Nephron (organoid): ENCODE results near the gene EGLN3.
"Not testable (repeated sequence)": the region's sequence is repeated elsewhere in the genome, so short reads cannot be mapped to it uniquely, and the experiment has no call there.

ENCODE experiments used
- H3K27ac Mint-ChIP-seq, 3 experiments: 2 replicates each; pipeline ENCODE4 v1.8.0; 2020; ENCODE audit warnings: mixed read lengths in 3 of 3, mild to moderate bottlenecking in 2 of 3, moderate library complexity in 1 of 3
- H3K27me3 Mint-ChIP-seq: 2 replicates; pipeline ENCODE4 v1.8.0; 2021; ENCODE audit warnings: low read depth, mild to moderate bottlenecking, moderate library complexity, mixed read lengths
- H3K36me3 Mint-ChIP-seq: 2 replicates; pipeline ENCODE4 v1.8.0; 2020; ENCODE audit warnings: low read depth, mixed read lengths
- H3K4me1 Mint-ChIP-seq: 2 replicates; pipeline ENCODE4 v1.8.0; 2020; ENCODE audit warnings: mixed read lengths
- H3K4me3 Mint-ChIP-seq, 3 experiments: 2 replicates each; pipeline ENCODE4 v1.8.0; 2020; ENCODE audit warnings: mild to moderate bottlenecking in 3 of 3, mixed read lengths in 3 of 3, moderate library complexity in 2 of 3
- H3K9me3 Mint-ChIP-seq: 2 replicates; pipeline ENCODE4 v1.8.0; 2020; ENCODE audit warnings: mixed read lengths
- TF ChIP-seq, protein P1 (sequence below), 3 experiments: fragments of 200-600 bp; sonication (generic); IDR thresholded peaks; one replicate each; pipeline ENCODE4 v1.5.0; 2021; ENCODE audit warnings: antibody characterized with exemption in 3 of 3; ENCODE audit not compliant: unreplicated experiment in 3 of 3

EGLN3 gene

GRCh38 chr14:33979613-33980276 is 28.9 kb upstream of the EGLN3 start:
- no peak overlapping the region for H3K4me3 Mint-ChIP-seq
- peaks cover 30% of the 10 kb centered on the region for H3K4me1 Mint-ChIP-seq
- peaks cover 3% of the 10 kb centered on the region for H3K36me3 Mint-ChIP-seq
- no peaks in the 10 kb centered on the region for H3K27me3 Mint-ChIP-seq
- H3K27ac Mint-ChIP-seq, result peak overlapping the region; percentile 43 to 72 (median 68)
- TF ChIP-seq, protein P1, sequence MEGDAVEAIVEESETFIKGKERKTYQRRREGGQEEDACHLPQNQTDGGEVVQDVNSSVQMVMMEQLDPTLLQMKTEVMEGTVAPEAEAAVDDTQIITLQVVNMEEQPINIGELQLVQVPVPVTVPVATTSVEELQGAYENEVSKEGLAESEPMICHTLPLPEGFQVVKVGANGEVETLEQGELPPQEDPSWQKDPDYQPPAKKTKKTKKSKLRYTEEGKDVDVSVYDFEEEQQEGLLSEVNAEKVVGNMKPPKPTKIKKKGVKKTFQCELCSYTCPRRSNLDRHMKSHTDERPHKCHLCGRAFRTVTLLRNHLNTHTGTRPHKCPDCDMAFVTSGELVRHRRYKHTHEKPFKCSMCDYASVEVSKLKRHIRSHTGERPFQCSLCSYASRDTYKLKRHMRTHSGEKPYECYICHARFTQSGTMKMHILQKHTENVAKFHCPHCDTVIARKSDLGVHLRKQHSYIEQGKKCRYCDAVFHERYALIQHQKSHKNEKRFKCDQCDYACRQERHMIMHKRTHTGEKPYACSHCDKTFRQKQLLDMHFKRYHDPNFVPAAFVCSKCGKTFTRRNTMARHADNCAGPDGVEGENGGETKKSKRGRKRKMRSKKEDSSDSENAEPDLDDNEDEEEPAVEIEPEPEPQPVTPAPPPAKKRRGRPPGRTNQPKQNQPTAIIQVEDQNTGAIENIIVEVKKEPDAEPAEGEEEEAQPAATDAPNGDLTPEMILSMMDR (IDR thresholded peaks at IDR 0.05; ENCODE audit: unreplicated experiment in 3 of 3), result no peak
- peaks cover 6% of the 10 kb centered on the region for H3K9me3 Mint-ChIP-seq

DNA sequence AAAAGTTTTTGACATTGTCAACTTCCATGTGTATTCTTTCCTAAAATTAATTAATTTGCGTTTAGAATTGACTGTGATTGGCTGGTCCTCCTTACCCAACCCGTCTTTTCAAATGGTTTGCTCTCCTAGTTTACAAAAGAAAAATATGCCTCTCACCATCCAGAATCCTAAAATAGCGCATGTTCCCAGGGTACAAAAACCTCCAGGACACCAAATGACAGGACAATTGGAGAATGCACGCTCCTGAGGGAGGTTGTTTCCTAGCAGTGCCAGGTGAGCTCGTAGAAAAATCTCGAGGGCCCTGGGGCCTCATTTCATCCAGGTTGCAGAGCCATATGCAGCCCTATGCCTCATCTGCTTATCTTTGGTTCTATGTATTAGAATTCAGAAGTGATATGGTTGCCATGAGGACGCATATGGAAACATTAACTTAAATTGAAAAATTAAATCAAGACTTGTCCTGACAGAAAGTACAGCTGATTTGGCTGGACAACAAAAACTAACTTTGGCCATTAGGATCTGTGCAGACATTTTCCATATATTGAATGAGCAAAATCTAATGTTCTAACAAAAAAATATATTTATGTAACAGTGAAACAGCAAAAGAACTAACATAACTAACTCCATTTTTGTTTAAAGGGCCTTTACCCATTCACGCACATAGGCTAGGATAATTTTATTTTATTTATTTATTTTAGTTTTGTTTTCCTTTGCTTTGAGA is 28.2 kb upstream of the EGLN3 start:
- Mint-ChIP-seq H3K4me3 (no peak overlapping the region), H3K27ac (peak overlapping the region; percentile 56 to 68 (median 63)), H3K4me1 (peaks cover 30% of the 10 kb centered on the region)

DNA sequence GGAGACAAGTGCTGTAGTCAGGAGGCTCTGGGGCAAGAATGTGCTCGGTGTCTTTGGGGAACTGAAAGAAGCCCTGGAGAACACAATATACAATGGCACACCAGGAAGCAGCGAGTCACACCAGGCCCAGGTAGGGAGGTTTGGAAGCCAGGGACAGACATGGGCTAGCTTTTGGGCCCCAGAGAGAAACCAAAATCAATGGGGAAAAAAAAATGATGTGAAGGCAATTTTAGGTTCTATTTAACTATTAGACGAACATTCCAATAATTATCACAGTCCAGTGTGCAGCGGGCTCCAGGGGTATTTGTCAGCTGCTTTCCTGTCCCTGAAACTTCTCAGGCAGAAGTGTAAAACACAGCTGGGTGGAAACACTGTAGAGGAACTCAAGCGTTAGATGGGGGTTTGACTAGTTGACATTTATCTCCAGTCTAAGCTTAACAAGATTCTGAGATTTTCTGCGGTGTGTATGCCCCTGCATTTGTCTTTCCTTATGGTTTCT is 21.8 kb upstream of the EGLN3 start:
- Mint-ChIP-seq H3K36me3 (peaks cover 10% of the 10 kb centered on the region), H3K4me3 (no peak overlapping the region), H3K9me3 (peaks cover 16% of the 10 kb centered on the region), H3K4me1 (peaks cover 24% of the 10 kb centered on the region), H3K27me3 (peaks cover 8% of the 10 kb centered on the region), H3K27ac (no peak overlapping the region)
- TF ChIP-seq, protein P1 (IDR thresholded peaks at IDR 0.05; ENCODE audit: unreplicated experiment in 3 of 3), result no peak

More for the DNA sequence above, 28.2 kb upstream of the EGLN3 start:
- H3K9me3 Mint-ChIP-seq, result peaks cover 6% of the 10 kb centered on the region
- TF ChIP-seq, protein P1 (IDR thresholded peaks at IDR 0.05; ENCODE audit: unreplicated experiment in 3 of 3), result no peak
- H3K27me3 Mint-ChIP-seq, result peaks cover under 1% of the 10 kb centered on the region
- peaks cover 3% of the 10 kb centered on the region for H3K36me3 Mint-ChIP-seq

- H3K4me3 Mint-ChIP-seq, H3K27ac Mint-ChIP-seq, H3K36me3 Mint-ChIP-seq, H3K27me3 Mint-ChIP-seq: not testable (repeated sequence)
- Mint-ChIP-seq H3K4me1 (peaks cover 16% of the 10 kb centered on the region), H3K9me3 (peaks cover 16% of the 10 kb centered on the region)
These were observed 19.0 kb upstream of the EGLN3 start for GRCh38 chr14:33969846-33970245.

- peak overlapping the region in 1 of 3 experiments; percentile 3 for H3K4me3 Mint-ChIP-seq
- peaks cover 21% of the 10 kb centered on the region for H3K4me1 Mint-ChIP-seq
- H3K27ac Mint-ChIP-seq, result peak overlapping the region; percentile 77 to 86 (median 78)
- TF ChIP-seq, protein P1 (IDR thresholded peaks at IDR 0.05; ENCODE audit: unreplicated experiment in 3 of 3), result no peak
- peaks cover 10% of the 10 kb centered on the region for H3K36me3 Mint-ChIP-seq
- peaks cover 16% of the 10 kb centered on the region for H3K9me3 Mint-ChIP-seq
- peaks cover 9% of the 10 kb centered on the region for H3K27me3 Mint-ChIP-seq
These were observed 17.8 kb upstream of the EGLN3 start for GRCh38 chr14:33968722-33969121.

DNA sequence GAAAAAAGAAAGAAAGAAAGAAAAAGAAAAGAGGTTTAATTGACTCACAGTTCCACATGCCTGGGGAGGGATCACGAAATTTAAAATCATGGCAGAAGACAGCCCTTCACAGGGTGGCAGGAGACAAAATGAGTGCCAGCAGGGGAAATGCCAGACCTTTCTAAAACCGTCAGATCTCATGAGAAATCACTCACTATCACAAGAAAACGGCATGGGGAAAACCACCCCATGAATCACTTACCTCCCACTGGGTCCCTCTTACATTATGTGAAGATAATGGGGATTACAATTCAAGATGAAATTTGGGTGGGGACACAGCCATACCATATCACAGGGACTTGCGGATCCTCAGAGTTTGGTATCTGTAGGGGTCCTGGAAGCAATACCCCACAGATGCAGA is 16.3 kb upstream of the EGLN3 start:
- peaks cover 18% of the 10 kb centered on the region for H3K9me3 Mint-ChIP-seq
- H3K27ac Mint-ChIP-seq, result peak overlapping the region in 1 of 3 experiments; percentile 86
- no peak overlapping the region for H3K4me3 Mint-ChIP-seq
- H3K36me3 Mint-ChIP-seq, result peaks cover 10% of the 10 kb centered on the region
- TF ChIP-seq, protein P1 (IDR thresholded peaks at IDR 0.05; ENCODE audit: unreplicated experiment in 3 of 3), result no peak
- peaks cover 20% of the 10 kb centered on the region for H3K4me1 Mint-ChIP-seq
- H3K27me3 Mint-ChIP-seq, result peaks cover 5% of the 10 kb centered on the region
